HEK293T (cell line): Measurements from ENCODE around the gene TMEM223.

Experiments used
- ELF4 ChIP-seq: fragments of 450-650 bp; IDR thresholded peaks from 2 replicates; pipeline ENCODE4 v1.6.1; 2017; ENCODE audit warnings: antibody characterized with exemption
- FOXA1 ChIP-seq: fragments of 450-650 bp; IDR thresholded peaks from 2 replicates; pipeline ENCODE4 v1.6.1; 2016; ENCODE audit warnings: mild to moderate bottlenecking
- FOXM1 ChIP-seq: fragments of 450-650 bp; IDR thresholded peaks from 2 replicates; pipeline ENCODE4 v1.6.1; 2017; ENCODE audit warnings: mild to moderate bottlenecking, borderline replicate concordance
- SP1 ChIP-seq: fragments of 450-650 bp; IDR thresholded peaks from 2 replicates; pipeline ENCODE4 v1.6.1; 2017
- TARDBP ChIP-seq: fragments of 450-650 bp; IDR thresholded peaks from 2 replicates; pipeline ENCODE4 v1.6.1; 2016

- peak; percentile 83; the same call in 1 of the 2 replicates for TF ChIP-seq ELF4
- no peak for TF ChIP-seq FOXA1
- no peak for TF ChIP-seq TARDBP
- TF ChIP-seq SP1 = no peak
- TF ChIP-seq FOXM1 = no peak
Measured at GRCh38 chr11:62791501-62792201, at the start of gene TMEM223.
